GM18499 (cell line): ENCODE results near the gene SMAD7.

Source experiments
- ATAC-seq: cut with Tn5 transposase; IDR thresholded peaks from one replicate; pipeline ENCODE4 v1.9.1; 2021; ENCODE audit warnings: moderate number of reproducible peaks; ENCODE audit not compliant: insufficient read depth, unreplicated experiment

SMAD7 gene, protein sequence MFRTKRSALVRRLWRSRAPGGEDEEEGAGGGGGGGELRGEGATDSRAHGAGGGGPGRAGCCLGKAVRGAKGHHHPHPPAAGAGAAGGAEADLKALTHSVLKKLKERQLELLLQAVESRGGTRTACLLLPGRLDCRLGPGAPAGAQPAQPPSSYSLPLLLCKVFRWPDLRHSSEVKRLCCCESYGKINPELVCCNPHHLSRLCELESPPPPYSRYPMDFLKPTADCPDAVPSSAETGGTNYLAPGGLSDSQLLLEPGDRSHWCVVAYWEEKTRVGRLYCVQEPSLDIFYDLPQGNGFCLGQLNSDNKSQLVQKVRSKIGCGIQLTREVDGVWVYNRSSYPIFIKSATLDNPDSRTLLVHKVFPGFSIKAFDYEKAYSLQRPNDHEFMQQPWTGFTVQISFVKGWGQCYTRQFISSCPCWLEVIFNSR

DNA sequence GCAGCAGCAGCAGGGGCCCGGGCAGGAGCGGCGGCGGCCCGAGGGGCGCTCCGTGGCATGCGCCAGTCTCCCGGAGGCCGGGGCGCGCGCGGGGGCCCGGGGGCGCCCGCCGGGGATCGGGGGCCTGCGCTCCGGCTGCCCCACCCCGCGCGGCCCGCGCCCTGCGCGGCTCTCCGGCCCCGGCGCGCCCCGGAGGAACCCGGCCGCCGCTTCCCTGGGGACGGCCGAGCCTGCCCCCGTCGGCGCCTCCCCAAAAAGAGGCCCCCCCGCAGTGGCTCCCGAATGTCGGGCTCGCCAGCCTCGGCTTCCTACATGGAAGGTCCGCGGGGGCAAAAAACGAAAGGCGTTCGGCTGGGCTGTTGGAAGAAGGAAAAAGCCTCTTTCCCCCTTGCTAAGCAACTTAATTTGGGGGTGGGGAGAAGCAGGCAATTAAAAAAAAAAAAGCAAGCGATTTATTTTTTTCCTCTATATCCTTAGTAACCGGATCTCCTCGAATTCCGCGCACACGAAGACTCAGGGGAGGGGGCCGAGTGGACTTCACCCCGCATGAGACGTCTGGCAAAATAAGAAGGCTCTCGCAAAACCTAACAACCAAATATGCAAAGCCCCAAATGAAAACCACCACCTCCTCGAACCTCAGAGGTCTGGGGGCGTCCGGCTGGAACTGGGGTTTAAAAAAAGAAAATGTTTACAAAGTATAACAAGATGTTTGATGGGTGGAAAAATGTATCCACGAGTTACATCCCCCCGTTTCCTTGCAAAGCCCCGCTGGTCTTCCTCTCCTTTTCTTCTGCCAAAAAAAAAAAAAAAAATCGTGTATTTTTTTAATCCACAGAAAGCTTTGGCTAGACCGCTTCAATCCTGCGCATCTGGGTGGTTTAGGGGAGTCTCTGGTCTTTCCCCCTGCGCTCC is at the start of gene SMAD7:
Gene SMAD7 (minus strand): TSS at position 430 of the 912 bp plus-strand sequence. CDS start 541 bp downstream, outside the sequence.
- ATAC-seq: no peak

DNA sequence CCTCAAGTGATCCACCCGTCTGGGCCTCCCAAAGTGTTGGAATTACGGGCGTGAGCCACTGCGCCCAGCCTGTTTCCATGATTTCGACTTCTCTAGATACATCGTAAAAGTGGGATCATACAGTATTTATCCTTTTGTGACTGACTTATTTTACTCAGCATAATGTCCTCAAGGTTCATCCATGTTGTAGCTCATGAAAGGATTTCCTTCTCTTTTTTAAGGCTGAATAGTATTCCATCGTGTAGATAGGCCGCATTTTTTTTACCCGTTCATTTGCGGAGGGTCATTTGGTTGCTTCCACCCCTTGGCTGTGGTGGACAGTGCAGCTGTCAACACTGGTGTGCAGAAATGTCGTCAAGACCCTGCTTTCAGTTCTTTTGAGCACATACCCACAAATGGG is 48.8 kb upstream of the SMAD7 start:
- no peak for ATAC-seq

DNA sequence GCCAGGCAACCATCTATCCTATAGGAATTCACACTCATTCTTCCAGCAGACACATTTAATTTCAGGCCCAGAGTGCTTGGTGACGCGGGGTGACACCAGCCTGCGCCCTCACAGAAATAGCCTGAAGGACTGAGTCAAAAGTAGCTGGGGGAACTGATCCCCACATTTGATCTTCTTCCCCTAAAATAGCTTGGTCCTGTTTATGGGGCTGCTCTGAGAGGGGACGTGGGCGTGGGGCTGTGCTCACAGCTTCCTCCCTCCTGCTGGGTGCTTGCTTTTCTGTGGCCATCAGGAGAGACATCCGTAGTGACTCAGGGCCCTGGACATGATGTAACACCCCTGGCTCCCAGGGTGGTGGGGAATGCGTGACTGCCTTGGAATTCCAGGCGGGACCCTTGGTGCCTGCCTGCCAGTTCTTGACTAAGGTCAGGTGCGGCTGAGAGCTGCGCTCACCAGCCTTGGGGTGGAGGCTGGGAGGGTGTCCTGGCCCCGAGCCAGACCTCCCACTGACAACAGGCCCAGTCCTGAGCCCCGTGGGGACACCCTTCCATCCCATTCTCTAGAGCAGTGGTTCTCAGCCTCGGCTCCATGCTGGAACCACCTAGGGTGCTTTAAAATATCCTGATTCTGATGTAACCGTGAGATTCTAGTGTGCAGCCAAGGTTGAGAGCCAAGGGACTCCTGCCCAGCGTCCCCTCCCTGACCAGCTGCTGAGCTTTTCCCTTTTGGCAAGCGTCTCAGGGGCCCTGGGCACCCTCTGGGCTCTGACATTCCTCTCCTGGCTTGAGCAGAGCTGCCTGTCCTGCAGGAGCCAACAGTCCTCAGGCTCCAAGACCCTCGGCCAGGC is 47.4 kb upstream of the SMAD7 start:
- ATAC-seq: no peak

DNA sequence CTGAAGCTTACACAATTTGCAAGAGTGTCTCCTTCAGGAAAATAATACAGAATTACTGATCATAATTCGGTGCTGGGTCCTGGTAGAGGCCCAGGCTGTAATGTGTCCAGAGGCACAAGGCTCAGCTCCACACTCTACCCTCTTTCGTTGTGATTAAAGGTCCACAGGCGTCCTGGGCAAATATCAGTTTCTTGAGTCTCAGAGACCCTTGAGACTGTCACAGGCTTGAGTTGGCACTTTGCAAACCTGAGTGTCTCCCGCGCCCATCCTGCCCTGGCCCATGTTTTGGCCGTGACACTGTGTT is 46.9 kb upstream of the SMAD7 start:
- ATAC-seq: no peak

- ATAC-seq: no peak
Observed at GRCh38 chr18:48996901-48997463, 46.2 kb upstream of the SMAD7 start.

- ATAC-seq: no peak
Observed at GRCh38 chr18:48996041-48996440, 45.3 kb upstream of the SMAD7 start.

DNA sequence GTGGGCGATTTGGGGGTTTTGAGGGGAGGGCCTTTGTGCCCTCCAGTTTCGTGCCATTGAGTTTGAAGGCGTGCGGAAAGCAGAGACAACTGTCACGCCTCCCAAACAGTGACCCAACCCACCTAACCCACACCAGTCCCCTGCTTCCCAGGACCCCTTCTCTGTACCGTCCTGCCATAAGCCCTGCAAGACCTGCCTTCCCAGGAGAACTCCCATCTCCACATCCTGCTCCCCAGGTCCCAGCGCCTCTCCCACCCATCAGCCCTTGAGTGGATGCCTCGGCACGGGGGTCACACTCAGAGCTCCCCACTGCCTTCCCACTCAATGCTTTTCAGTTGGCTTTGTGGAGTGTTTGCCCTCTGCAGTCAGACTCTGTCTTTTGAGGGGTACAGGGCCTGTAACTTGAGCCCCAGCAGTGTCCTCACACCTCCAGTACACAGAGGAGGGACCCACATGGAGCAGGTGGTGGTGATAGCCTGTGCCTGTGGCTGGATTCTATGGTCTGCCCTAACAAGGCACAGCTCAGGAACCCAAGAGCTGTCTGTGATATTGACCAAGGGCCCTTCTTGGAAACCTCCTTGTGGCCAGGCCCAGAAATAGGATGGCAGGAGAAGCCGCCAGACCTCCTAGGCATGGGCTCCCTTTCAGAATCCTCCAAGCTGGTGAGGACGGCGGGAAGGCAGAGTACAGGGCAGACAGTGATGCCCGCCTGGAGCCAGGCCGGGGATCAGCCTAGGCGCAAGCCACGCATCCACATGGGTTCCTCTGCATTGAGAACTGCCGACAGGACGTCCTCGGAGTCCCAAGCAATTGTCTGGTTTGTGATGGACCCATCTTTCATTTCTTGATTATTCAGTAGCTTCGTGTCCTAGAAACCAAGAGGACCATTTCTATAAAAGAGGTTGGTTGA is 44.4 kb upstream of the SMAD7 start:
- ATAC-seq: no peak

- ATAC-seq: no peak
Observed at GRCh38 chr18:48994044-48994651, 43.4 kb upstream of the SMAD7 start.

- no peak for ATAC-seq
Observed at GRCh38 chr18:48993586-48993985, 42.8 kb upstream of the SMAD7 start.

GRCh38 chr18:48992791-48993555 is 42.2 kb upstream of the SMAD7 start:
- no peak for ATAC-seq

DNA sequence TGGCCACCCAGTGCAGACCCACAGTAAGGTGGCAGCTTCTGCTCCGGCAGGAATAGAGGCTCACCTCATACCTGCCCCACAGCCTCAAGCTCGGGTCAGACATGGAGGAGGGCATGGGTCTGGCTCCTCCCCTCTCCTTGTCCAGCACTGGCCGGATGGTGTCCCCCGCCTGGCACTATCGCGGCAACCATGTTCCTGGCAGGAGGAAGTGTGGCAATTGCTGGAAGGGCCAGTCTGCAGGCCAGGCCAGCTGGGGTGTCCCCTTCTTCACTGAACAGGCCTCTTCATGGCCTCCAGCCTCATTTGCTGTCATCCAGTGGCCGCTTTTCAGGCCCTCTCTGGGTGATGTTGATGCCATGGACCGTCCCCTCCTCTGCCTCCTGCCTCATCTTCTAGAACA is 41.4 kb upstream of the SMAD7 start:
- no peak for ATAC-seq

DNA sequence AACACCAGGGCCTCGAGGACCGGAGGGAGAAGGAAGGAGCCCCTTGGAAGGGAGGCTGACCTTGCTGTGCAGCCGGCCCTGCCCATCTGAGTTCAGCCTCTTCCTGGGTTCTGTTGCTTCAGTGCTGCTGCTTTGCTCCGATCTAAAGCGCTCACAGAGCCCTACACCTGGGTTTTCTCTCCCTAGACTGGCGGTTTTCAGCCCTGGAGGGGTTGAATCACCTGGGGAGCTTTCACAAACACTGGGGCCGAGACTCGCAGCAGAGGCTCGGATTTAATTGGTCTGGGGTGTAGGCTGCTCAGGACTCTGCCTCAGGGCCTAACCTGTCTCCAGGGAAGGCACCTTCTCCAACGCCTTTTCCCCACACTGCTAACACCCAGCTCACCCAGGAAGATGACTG is 40.9 kb upstream of the SMAD7 start:
- no peak for ATAC-seq

DNA sequence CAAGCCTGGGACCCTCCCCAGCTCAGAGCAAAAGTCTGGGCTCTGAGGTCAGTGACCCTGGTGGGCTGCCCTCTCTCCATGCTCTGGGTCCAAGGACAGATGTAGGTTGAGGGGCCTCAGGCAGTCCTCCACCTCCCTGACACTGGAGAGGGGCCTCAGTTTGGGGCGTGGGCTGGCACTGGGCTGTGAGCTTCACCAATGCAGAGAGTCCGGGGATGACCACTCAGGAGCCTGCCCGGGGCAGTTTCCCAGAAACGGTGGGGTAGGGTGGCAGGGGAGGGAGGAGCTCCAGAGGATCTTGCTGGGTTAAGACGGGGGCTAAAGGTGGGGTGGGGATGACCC is 40.5 kb upstream of the SMAD7 start:
- no peak for ATAC-seq

DNA sequence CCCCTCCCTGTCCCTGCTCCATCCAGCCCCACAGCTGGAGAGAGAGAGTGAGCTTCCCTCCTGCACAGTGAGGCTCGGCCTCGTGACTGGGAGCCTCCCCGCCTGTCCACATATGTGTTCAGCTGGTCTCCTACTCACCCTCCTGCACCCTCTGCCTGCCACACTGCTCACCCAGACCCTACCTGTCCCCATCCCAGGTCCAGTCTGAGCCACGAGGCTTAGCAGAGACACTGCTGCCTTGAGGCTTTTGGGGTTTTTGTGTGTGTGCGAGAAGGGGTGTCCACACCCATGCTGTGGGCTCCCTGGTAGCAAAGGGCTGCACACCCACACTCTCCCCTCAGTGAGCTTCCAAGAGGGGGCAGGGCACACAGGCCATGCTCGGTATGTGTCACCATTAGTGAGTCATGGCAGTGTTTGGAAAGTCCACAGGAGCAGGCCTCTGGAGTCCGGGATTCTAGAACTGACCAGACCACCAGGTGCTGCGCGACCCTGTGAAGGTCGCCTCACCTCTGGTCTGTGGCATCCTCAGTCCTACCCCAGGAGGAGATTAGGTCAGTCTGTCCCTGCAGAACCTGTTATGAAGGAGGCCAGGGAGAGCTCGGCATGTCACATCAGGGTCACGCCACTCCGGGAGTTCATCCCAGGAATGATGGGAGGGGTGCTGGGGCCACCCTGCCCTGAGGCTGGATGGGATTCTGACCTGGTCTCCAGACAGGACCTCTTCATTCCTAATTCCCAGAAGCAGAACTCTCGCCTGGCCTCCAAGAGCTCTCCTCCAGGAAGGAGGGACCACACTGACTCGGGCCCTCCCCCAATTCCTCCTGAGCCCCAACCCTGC is 39.9 kb upstream of the SMAD7 start:
- ATAC-seq: no peak

DNA sequence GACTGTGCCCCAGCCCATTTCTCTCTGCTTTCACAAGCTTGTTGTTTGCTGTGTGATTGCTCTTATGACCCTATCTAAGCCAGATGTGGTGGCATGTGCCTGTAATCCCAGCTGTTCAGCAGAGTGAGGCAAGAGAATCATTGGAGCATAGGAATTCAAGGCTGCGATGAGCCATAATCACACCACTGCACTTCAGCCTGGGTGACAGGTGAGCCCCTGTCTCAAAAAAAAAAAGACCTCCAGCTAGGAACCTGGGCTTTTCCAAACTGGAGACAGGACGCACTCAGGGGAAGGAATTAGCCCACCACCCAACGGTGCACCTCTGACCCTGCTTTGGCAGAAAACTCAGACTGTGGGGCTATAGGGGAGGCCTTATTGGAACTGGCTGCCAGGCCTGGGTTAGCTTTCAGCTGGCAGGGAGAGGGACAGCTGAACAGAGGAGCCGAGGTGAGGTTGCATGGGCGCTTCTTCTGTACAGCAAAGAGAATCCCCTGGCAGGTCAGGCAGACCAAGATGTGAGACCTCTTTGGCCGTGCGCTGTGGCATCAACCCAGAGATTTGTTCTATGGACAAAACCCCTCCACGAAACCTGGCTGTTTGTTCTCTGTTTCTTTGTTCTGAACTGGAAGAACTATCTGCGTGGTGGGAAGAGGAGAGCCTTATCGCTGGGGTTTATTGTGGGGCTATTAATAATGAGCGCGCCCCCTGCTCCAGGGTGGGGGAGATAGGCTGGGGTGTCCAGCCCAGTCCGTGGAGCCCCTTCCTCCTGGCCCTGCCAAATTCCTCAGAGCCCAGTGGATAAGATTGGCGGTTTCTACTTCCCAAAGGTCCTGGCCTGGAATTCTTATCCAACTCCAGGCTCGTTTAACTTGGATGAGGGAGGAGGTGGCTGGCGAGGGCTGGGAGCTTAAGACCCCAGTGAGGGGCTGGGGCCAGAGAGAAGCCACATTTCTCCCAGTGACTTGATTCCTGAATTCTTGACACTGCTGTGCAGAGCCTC is 38.8 kb upstream of the SMAD7 start:
- no peak for ATAC-seq
